ENCODE measurements around the gene HS6ST1. TPM values are rescaled to one million over a fixed set of nuclear protein-coding genes. Genes with fewer than 3 reads are reported as not detected.

Gene HS6ST1
- total RNA-seq, 1 experiment from 2014 or later, result 21.5 TPM

DNA sequence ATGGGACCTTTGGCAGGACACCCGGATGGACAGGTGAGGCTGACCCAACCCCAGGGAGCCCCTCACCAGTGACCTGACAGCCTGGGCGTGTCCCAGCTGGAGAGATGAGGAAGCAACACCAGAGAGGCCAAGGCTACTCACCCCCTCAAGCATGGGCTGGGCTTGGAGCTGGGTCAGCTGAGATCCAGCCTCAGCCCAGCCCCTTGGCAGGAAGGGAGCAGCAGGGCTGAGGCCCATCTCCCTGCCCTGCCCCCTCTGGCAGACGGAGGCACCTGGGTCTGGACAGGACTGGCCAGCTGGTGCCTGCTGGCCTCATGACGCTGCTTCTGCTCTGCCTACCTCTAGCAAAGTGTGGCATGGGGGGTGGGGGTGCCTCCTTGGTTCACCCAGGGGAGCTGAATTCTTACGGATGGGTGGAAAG, 37.8 kb downstream of the HS6ST1 start:
- no peak for DNase-seq
- no peaks in the 10 kb centered on the region for H3K9me3 ChIP-seq (ENCODE audit: low read length)
- POLR2A ChIA-PET (ENCODE audit: unreplicated experiment), result no interaction called here
- H3K4me2 ChIP-seq (ENCODE audit: low read length), result no peak overlapping the region
- TF ChIP-seq EZH2 (IDR thresholded peaks at IDR 0.05; ENCODE audit: low read length, unreplicated experiment), result no peak
- no peak for TF ChIP-seq EZH2phosphoT487 (IDR thresholded peaks at IDR 0.05; ENCODE audit: borderline replicate concordance, low read length)
- TF ChIP-seq, protein P1, sequence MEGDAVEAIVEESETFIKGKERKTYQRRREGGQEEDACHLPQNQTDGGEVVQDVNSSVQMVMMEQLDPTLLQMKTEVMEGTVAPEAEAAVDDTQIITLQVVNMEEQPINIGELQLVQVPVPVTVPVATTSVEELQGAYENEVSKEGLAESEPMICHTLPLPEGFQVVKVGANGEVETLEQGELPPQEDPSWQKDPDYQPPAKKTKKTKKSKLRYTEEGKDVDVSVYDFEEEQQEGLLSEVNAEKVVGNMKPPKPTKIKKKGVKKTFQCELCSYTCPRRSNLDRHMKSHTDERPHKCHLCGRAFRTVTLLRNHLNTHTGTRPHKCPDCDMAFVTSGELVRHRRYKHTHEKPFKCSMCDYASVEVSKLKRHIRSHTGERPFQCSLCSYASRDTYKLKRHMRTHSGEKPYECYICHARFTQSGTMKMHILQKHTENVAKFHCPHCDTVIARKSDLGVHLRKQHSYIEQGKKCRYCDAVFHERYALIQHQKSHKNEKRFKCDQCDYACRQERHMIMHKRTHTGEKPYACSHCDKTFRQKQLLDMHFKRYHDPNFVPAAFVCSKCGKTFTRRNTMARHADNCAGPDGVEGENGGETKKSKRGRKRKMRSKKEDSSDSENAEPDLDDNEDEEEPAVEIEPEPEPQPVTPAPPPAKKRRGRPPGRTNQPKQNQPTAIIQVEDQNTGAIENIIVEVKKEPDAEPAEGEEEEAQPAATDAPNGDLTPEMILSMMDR (conservative IDR thresholded peaks at IDR 0.05; ENCODE audit: low read depth, low read length), result no peak
- H3K36me3 ChIP-seq (ENCODE audit: low read depth, low read length), result no peaks in the 10 kb centered on the region
- no peak for ATAC-seq
- BruUV-seq (replicated peaks), result no TSS peak
- H4K20me1 ChIP-seq (ENCODE audit: low read length), result no peaks in the 10 kb centered on the region
- H3K9ac ChIP-seq (ENCODE audit: low read length), result no peak overlapping the region
- H2AFZ ChIP-seq (ENCODE audit: low read length), result no peak overlapping the region
- H3K27ac ChIP-seq (ENCODE audit: low read length), result no peak overlapping the region
- intact Hi-C loops (cut with micrococcal nuclease), result no loop called here
- no peak overlapping the region for H3K4me3 ChIP-seq (ENCODE audit: low read length)
- no peaks in the 10 kb centered on the region for H3F3A ChIP-seq (ENCODE audit: low read length, unreplicated experiment)
- no peaks in the 10 kb centered on the region for H3K79me2 ChIP-seq (ENCODE audit: low read length)
- H3K27me3 ChIP-seq (ENCODE audit: low read length), result no peaks in the 10 kb centered on the region
- no peaks in the 10 kb centered on the region for H3K9me2 ChIP-seq (replicated peaks; ENCODE audit: low read length)
- H3K4me1 ChIP-seq (ENCODE audit: insufficient read depth, low read length), result no peaks in the 10 kb centered on the region
- CTCF ChIA-PET, result no interaction called here

DNA sequence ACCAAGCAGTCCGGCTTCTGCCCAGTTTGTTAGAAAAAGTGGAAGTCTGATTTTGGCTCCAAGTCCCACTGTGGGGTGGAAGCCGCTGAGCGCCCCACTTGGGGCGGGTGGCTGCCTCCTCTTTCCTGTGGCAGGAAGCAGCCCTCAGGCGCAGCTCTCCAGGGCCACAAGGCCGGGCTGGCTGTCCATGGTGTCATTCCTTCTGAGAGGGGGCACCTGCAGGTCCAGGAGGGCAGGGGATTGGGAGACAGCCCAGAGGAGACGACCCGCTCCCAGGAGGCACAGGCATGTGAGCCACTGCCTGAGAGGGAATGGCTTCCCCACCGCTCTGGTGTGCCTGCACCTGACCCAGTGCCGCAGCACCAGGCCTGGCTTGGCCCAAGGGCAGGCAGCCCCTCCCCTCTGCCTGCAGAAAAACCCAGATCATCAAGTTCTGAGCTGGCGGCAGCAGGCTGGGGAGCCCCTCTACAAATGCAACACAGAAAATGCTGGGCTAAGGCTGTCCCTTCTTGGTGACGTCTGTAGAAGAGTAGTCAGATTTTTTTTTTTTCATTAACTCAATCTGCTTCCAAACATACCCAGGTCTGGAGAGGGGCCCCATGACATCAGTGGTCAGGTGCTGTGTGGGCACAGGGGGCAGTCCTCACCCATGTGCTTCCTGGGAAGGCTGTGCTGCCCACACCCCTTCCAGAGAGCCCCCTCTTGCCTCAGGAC, 38.4 kb downstream of the HS6ST1 start:
- H3K27ac ChIP-seq (ENCODE audit: low read length), result no peak overlapping the region
- no peak overlapping the region for H2AFZ ChIP-seq (ENCODE audit: low read length)
- H3K27me3 ChIP-seq (ENCODE audit: low read length), result no peaks in the 10 kb centered on the region
- H3K9ac ChIP-seq (ENCODE audit: low read length), result no peak overlapping the region
- no peak overlapping the region for H3K4me3 ChIP-seq (ENCODE audit: low read length)
- no peaks in the 10 kb centered on the region for H4K20me1 ChIP-seq (ENCODE audit: low read length)
- no peak overlapping the region for H3K4me2 ChIP-seq (ENCODE audit: low read length)
- H3K9me3 ChIP-seq (ENCODE audit: low read length), result no peaks in the 10 kb centered on the region
- CTCF ChIA-PET, result no interaction called here
- H3K79me2 ChIP-seq (ENCODE audit: low read length), result no peaks in the 10 kb centered on the region
- intact Hi-C loops (cut with micrococcal nuclease), result no loop called here
- no peaks in the 10 kb centered on the region; the same call in 1 of the 2 replicates for H3K36me3 ChIP-seq (ENCODE audit: low read depth, low read length)
- no peak for DNase-seq
- no peaks in the 10 kb centered on the region for H3K9me2 ChIP-seq (replicated peaks; ENCODE audit: low read length)
- POLR2A ChIA-PET (ENCODE audit: unreplicated experiment), result no interaction called here
- BruUV-seq (replicated peaks), result no TSS peak
- no peak for ATAC-seq
- H3K4me1 ChIP-seq (ENCODE audit: insufficient read depth, low read length), result no peaks in the 10 kb centered on the region
- no peak for TF ChIP-seq EZH2phosphoT487 (IDR thresholded peaks at IDR 0.05; ENCODE audit: borderline replicate concordance, low read length)
- TF ChIP-seq, protein P1 (conservative IDR thresholded peaks at IDR 0.05; ENCODE audit: low read depth, low read length), result no peak
- no peak for TF ChIP-seq EZH2 (IDR thresholded peaks at IDR 0.05; ENCODE audit: low read length, unreplicated experiment)
- H3F3A ChIP-seq (ENCODE audit: low read length, unreplicated experiment), result no peaks in the 10 kb centered on the region

GRCh38 chr2:128279786-128280157, 38.9 kb downstream of the HS6ST1 start:
- ChIA-PET POLR2A (ENCODE audit: unreplicated experiment) (no interaction called here), CTCF (no interaction called here)
- H3K4me1 ChIP-seq (ENCODE audit: insufficient read depth, low read length), result no peaks in the 10 kb centered on the region
- no peaks in the 10 kb centered on the region for H3F3A ChIP-seq (ENCODE audit: low read length, unreplicated experiment)
- no peaks in the 10 kb centered on the region; the same call in 1 of the 2 replicates for H3K36me3 ChIP-seq (ENCODE audit: low read depth, low read length)
- intact Hi-C loops (cut with micrococcal nuclease), result no loop called here
- no peak overlapping the region for H3K4me2 ChIP-seq (ENCODE audit: low read length)
- ATAC-seq, result no peak
- no peak for DNase-seq
- H2AFZ ChIP-seq (ENCODE audit: low read length), result no peak overlapping the region
- no peaks in the 10 kb centered on the region for H3K9me3 ChIP-seq (ENCODE audit: low read length)
- H3K9ac ChIP-seq (ENCODE audit: low read length), result no peak overlapping the region
- H3K27me3 ChIP-seq (ENCODE audit: low read length), result no peaks in the 10 kb centered on the region
- no peaks in the 10 kb centered on the region for H3K79me2 ChIP-seq (ENCODE audit: low read length)
- no peak overlapping the region for H3K27ac ChIP-seq (ENCODE audit: low read length)
- no TSS peak for BruUV-seq (replicated peaks)
- no peaks in the 10 kb centered on the region for H3K9me2 ChIP-seq (replicated peaks; ENCODE audit: low read length)
- TF ChIP-seq, protein P1 (conservative IDR thresholded peaks at IDR 0.05; ENCODE audit: low read depth, low read length), result no peak
- TF ChIP-seq EZH2phosphoT487 (IDR thresholded peaks at IDR 0.05; ENCODE audit: borderline replicate concordance, low read length) (no peak), EZH2 (IDR thresholded peaks at IDR 0.05; ENCODE audit: low read length, unreplicated experiment) (no peak)
- no peak overlapping the region for H3K4me3 ChIP-seq (ENCODE audit: low read length)
- no peaks in the 10 kb centered on the region for H4K20me1 ChIP-seq (ENCODE audit: low read length)

Measured in PC-3 (cell line).